Transverse colon (tissue), 3 donors: Measurements from ENCODE around the gene CTNNBL1.

Experiments used
- EP300 ChIP-seq: sonication (generic); formaldehyde crosslinking; IDR thresholded peaks from one replicate; pipeline ENCODE4 v1.6.1; 2017; ENCODE audit warnings: antibody characterized with exemption, low read depth
- TF ChIP-seq, protein P1 (sequence below), 5 experiments: fragments of 200-600 bp in 3 of 5; fragments of 450-650 bp in 2 of 5; sonication (generic) in 3 of 5; IDR thresholded peaks; 1 replicate in 2 of 5; 2 replicates in 3 of 5; pipeline ENCODE4 v1.5.1; 2016 to 2017; ENCODE audit warnings: antibody characterized with exemption in 5 of 5, inconsistent platforms in 3 of 5, mild to moderate bottlenecking in 2 of 5, moderate library complexity in 1 of 5

DNA sequence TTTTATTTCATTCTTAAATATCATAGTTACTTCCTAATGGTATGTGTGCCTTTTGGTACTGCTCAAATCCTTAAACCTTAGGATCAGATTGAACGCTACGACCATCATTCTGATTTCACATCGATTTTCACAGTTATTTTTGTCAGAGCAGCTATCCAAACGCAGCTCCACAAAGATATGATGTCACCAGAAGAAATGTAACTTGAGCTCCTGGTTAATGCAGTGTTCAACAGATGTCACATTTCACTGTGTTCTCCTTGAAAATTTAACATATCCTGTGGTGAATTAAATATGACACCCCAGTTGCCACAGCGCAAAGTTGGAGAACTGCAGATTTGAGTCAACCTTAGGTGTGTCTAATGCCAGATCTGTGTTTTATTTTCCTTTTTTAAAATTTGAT lies 81.4 kb downstream of the CTNNBL1 start:
- no peak for TF ChIP-seq EP300
- TF ChIP-seq, protein P1, sequence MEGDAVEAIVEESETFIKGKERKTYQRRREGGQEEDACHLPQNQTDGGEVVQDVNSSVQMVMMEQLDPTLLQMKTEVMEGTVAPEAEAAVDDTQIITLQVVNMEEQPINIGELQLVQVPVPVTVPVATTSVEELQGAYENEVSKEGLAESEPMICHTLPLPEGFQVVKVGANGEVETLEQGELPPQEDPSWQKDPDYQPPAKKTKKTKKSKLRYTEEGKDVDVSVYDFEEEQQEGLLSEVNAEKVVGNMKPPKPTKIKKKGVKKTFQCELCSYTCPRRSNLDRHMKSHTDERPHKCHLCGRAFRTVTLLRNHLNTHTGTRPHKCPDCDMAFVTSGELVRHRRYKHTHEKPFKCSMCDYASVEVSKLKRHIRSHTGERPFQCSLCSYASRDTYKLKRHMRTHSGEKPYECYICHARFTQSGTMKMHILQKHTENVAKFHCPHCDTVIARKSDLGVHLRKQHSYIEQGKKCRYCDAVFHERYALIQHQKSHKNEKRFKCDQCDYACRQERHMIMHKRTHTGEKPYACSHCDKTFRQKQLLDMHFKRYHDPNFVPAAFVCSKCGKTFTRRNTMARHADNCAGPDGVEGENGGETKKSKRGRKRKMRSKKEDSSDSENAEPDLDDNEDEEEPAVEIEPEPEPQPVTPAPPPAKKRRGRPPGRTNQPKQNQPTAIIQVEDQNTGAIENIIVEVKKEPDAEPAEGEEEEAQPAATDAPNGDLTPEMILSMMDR (IDR thresholded peaks at IDR 0.05), result no peak
